ENCODE measurements around the gene MEMO1.
"Not testable (repeated sequence)": the region's sequence is repeated elsewhere in the genome, so short reads cannot be mapped to it uniquely, and the experiment has no call there.

Gene MEMO1

GRCh38 chr2:32010670-32011484 is at the start of gene MEMO1:
Gene MEMO1, minus strand, starts transcription at chr2:32011008. Its CDS starts 761 bp downstream, at chr2:32010247.
- peak; percentile 91 to 97 for DNase-seq (ENCODE audit: low spot score in 2 of 2)
- no peaks in the 10 kb centered on the region for H3K27me3 ChIP-seq (ENCODE audit: low read depth)
- H3K4me3 ChIP-seq, result peak within 1 kb of the TSS; percentile 74
- H3K36me3 ChIP-seq (replicated peaks), result no peaks in the 10 kb centered on the region
- in situ Hi-C loops (cut with MboI; ENCODE audit: low sequenced_read_pairs), result no loop called here
- H3K4me1 ChIP-seq, result peaks cover 13% of the 10 kb centered on the region
- H3K9me3 ChIP-seq, result no peaks in the 10 kb centered on the region

- Histone ChIP-seq H3K36me3 (replicated peaks) (no peaks in the 10 kb centered on the region), H3K9me3 (no peaks in the 10 kb centered on the region; the same call in 1 of the 2 replicates), H3K4me1 (peaks cover 14% of the 10 kb centered on the region), H3K4me3 (no peak overlapping the region), H3K27me3 (ENCODE audit: low read depth) (no peaks in the 10 kb centered on the region)
- in situ Hi-C loops (cut with MboI; ENCODE audit: low sequenced_read_pairs), result no loop called here
- no peak for DNase-seq (ENCODE audit: low spot score in 2 of 2)
Observed at GRCh38 chr2:32060266-32060665, 49.5 kb upstream of the MEMO1 start.

GRCh38 chr2:32058130-32058529 is 47.3 kb upstream of the MEMO1 start:
- in situ Hi-C loops (cut with MboI; ENCODE audit: low sequenced_read_pairs), result no loop called here
- no peak overlapping the region for H3K4me3 ChIP-seq
- H3K36me3 ChIP-seq (replicated peaks), result no peaks in the 10 kb centered on the region
- peaks cover 8% of the 10 kb centered on the region for H3K4me1 ChIP-seq
- no peak for DNase-seq (ENCODE audit: low spot score in 2 of 2)
- H3K9me3 ChIP-seq, result no peaks in the 10 kb centered on the region; the same call in 1 of the 2 replicates
- H3K27me3 ChIP-seq (ENCODE audit: low read depth), result no peaks in the 10 kb centered on the region

GRCh38 chr2:32054583-32054982 is 43.8 kb upstream of the MEMO1 start:
- H3K4me3 ChIP-seq; H3K36me3 ChIP-seq (replicated peaks); H3K9me3 ChIP-seq; in situ Hi-C loops (cut with MboI; ENCODE audit: low sequenced_read_pairs); H3K27me3 ChIP-seq (ENCODE audit: low read depth); H3K4me1 ChIP-seq; DNase-seq (ENCODE audit: low spot score in 2 of 2): not testable (repeated sequence)

- Histone ChIP-seq H3K9me3 (no peaks in the 10 kb centered on the region), H3K4me1 (no peaks in the 10 kb centered on the region)
Observed at GRCh38 chr2:32051836-32052439, 41.1 kb upstream of the MEMO1 start.

GRCh38 chr2:32043561-32043960 is 32.8 kb upstream of the MEMO1 start:
- DNase-seq (ENCODE audit: low spot score in 2 of 2), result no peak

More at GRCh38 chr2:32051836-32052439, 41.1 kb upstream of the MEMO1 start:
- H3K27me3 ChIP-seq (ENCODE audit: low read depth), result no peaks in the 10 kb centered on the region
- H3K36me3 ChIP-seq (replicated peaks), result no peaks in the 10 kb centered on the region
- DNase-seq (ENCODE audit: low spot score in 2 of 2), result no peak
- H3K4me3 ChIP-seq, result no peak overlapping the region
- in situ Hi-C loops (cut with MboI; ENCODE audit: low sequenced_read_pairs), result no loop called here

GRCh38 chr2:32039447-32040219 is 28.8 kb upstream of the MEMO1 start, which contains the start of gene DPY30:
Gene DPY30, minus strand, starts transcription at chr2:32039805. Its CDS starts 349 bp downstream, at chr2:32039456.
- in situ Hi-C loops (cut with MboI; ENCODE audit: low sequenced_read_pairs), result no loop called here
- DNase-seq (ENCODE audit: low spot score in 2 of 2), result peak; percentile 92 to 94
- Histone ChIP-seq H3K36me3 (replicated peaks) (no peaks in the 10 kb centered on the region), H3K4me3 (peak within 1 kb of the TSS; percentile 71), H3K4me1 (peaks cover 9% of the 10 kb centered on the region), H3K9me3 (no peaks in the 10 kb centered on the region), H3K27me3 (ENCODE audit: low read depth) (no peaks in the 10 kb centered on the region)

More at GRCh38 chr2:32043561-32043960, 32.8 kb upstream of the MEMO1 start:
- Histone ChIP-seq H3K4me3 (no peak overlapping the region), H3K27me3 (ENCODE audit: low read depth) (no peaks in the 10 kb centered on the region), H3K9me3 (no peaks in the 10 kb centered on the region), H3K4me1 (peaks cover 9% of the 10 kb centered on the region), H3K36me3 (replicated peaks) (no peaks in the 10 kb centered on the region)
- in situ Hi-C loops (cut with MboI; ENCODE audit: low sequenced_read_pairs), result no loop called here

- H3K9me3 ChIP-seq; in situ Hi-C loops (cut with MboI; ENCODE audit: low sequenced_read_pairs); H3K4me1 ChIP-seq; H3K4me3 ChIP-seq; DNase-seq (ENCODE audit: low spot score in 2 of 2); H3K27me3 ChIP-seq (ENCODE audit: low read depth): not testable (repeated sequence)
- H3K36me3 ChIP-seq (replicated peaks), result peaks cover 19% of the 10 kb centered on the region
Observed at GRCh38 chr2:32034198-32034887, 23.5 kb upstream of the MEMO1 start.

- H3K27me3 ChIP-seq (ENCODE audit: low read depth); in situ Hi-C loops (cut with MboI; ENCODE audit: low sequenced_read_pairs); H3K9me3 ChIP-seq; H3K4me1 ChIP-seq; DNase-seq (ENCODE audit: low spot score in 2 of 2); H3K36me3 ChIP-seq (replicated peaks); H3K4me3 ChIP-seq: not testable (repeated sequence)
Observed at GRCh38 chr2:32018789-32019482, 8.1 kb upstream of the MEMO1 start.

- Histone ChIP-seq H3K4me1 (peaks cover 7% of the 10 kb centered on the region), H3K4me3 (no peak overlapping the region), H3K9me3 (no peaks in the 10 kb centered on the region), H3K36me3 (replicated peaks) (no peaks in the 10 kb centered on the region; the same call in 1 of the 2 replicates), H3K27me3 (ENCODE audit: low read depth) (no peaks in the 10 kb centered on the region)
- in situ Hi-C loops (cut with MboI; ENCODE audit: low sequenced_read_pairs), result no loop called here
- no peak for DNase-seq (ENCODE audit: low spot score in 2 of 2)
Observed at GRCh38 chr2:32012872-32013271, 2.1 kb upstream of the MEMO1 start.

GRCh38 chr2:32011485-32011960 is 715 bp upstream of the MEMO1 start:
- in situ Hi-C loops (cut with MboI; ENCODE audit: low sequenced_read_pairs), result no loop called here
- DNase-seq (ENCODE audit: low spot score in 2 of 2), result no peak

GRCh38 chr2:32010280-32010669 is 533 bp downstream of the MEMO1 start:
- Histone ChIP-seq H3K4me3 (peak overlapping the region; percentile 74), H3K4me1 (peaks cover 13% of the 10 kb centered on the region)
- H3K9me3 ChIP-seq; H3K36me3 ChIP-seq (replicated peaks); in situ Hi-C loops (cut with MboI; ENCODE audit: low sequenced_read_pairs); H3K27me3 ChIP-seq (ENCODE audit: low read depth): not testable (repeated sequence)
- peak; percentile 31 to 76 for DNase-seq (ENCODE audit: low spot score in 2 of 2)

More at GRCh38 chr2:32011485-32011960, 715 bp upstream of the MEMO1 start:
- Histone ChIP-seq H3K27me3 (ENCODE audit: low read depth) (no peaks in the 10 kb centered on the region), H3K9me3 (no peaks in the 10 kb centered on the region), H3K36me3 (replicated peaks) (no peaks in the 10 kb centered on the region; the same call in 1 of the 2 replicates), H3K4me3 (peak overlapping the region; percentile 74), H3K4me1 (peaks cover 13% of the 10 kb centered on the region)

Data from HAP-1 (cell line).